K562 (cell line): ENCODE data around the gene S100A6. TPM values are rescaled to one million over a fixed set of nuclear protein-coding genes. Genes with fewer than 3 reads are reported as not detected.

ENCODE experiments used
- ATAC-seq: fragments of 200-7000 bp; cut with Tn5 transposase; 3 replicates; pipeline ENCODE4 v1.9.1; 2020; ENCODE audit warnings: moderate library complexity
- BruUV-seq: library from RNA; stranded (reverse); fragments of 400-500 nt; replicated peaks from 2 replicates; lab custom pipeline; 2021; lab: Mats Ljungman, UMichigan
- CTCF ChIA-PET: fragments of 300-600 bp; formaldehyde crosslinking; extraction: SDS; loops from one replicate; lab custom pipeline; 2021; ENCODE audit warnings: low intra/inter-chr PET ratio; lab: Yijun Ruan, JAX
- POLR2A ChIA-PET: fragments of 300-600, 350-650 bp; sonication (Branson Sonifier 250); formaldehyde crosslinking; extraction: SDS; loops from one replicate; lab custom pipeline; 2021; ENCODE audit warnings: antibody characterized with exemption, inconsistent platforms; lab: Yijun Ruan, JAX
- DNase-seq, 4 experiments: peaks; one replicate each; pipeline versions ENCODE4 v3.0.0 to v3.0.0-alpha.2; 2011 to 2018; ENCODE audit warnings: low spot score in 3 of 4, mixed read lengths in 3 of 4; ENCODE audit errors: extremely low read depth in 1 of 4
- FAIRE-seq: peaks from 2 replicates; lab custom pipeline; 2011; peaks lifted over from hg19 to GRCh38; lab: Jason Lieb, UNC
- H2AFZ ChIP-seq: 2 replicates; pipeline ENCODE4 v1.6.0; 2011; ENCODE audit warnings: low read depth, low read length, control low read depth, inconsistent platforms
- H3K27ac ChIP-seq: fragments of 200-600 bp; 3 replicates; pipeline ENCODE4 v1.8.0; 2011; ENCODE audit warnings: low read depth, mild to moderate bottlenecking, control low read depth, inconsistent platforms, low read length, moderate library complexity, mixed read lengths; ENCODE audit errors: extremely low read depth
- H3K27me3 ChIP-seq, 2 experiments: fragments of 300-600 bp in 1 of 2; 2 replicates in 1 of 2; 3 replicates in 1 of 2; pipeline versions ENCODE4 v1.6.0 to v1.8.0; 2011; ENCODE audit warnings: inconsistent platforms in 2 of 2, low read length in 2 of 2, mild to moderate bottlenecking in 1 of 2, mixed read lengths in 1 of 2, moderate library complexity in 1 of 2; ENCODE audit not compliant: control insufficient read depth in 2 of 2, insufficient read depth in 2 of 2
- H3K36me3 ChIP-seq: fragments of 300-600 bp; 3 replicates; pipeline ENCODE4 v1.8.0; 2011; ENCODE audit warnings: mild to moderate bottlenecking, low read length, inconsistent platforms; ENCODE audit not compliant: control insufficient read depth, insufficient read depth
- H3K4me1 ChIP-seq, 2 experiments: fragments of 200-600 bp in 1 of 2; replicated peaks in 1 of 2; 2 replicates in 1 of 2; 3 replicates in 1 of 2; pipeline versions ENCODE4 v1.5.1 to v1.8.0; 2011; ENCODE audit warnings: inconsistent platforms in 2 of 2, low read length in 2 of 2, mild to moderate bottlenecking in 1 of 2, mixed read lengths in 1 of 2, moderate library complexity in 1 of 2; ENCODE audit not compliant: control insufficient read depth in 2 of 2, insufficient read depth in 2 of 2
- H3K4me2 ChIP-seq: 2 replicates; pipeline ENCODE4 v1.6.1; 2011; ENCODE audit warnings: low read length, control low read depth, inconsistent platforms, mixed read lengths; ENCODE audit not compliant: insufficient read depth
- H3K4me3 ChIP-seq: fragments of 200-600 bp; sonication (generic), shearing (Covaris generic); 2 replicates; pipeline ENCODE4 v1.5.1; 2016; ENCODE audit warnings: control low read depth, inconsistent platforms
- H3K79me2 ChIP-seq: fragments of 200-600 bp; 3 replicates; pipeline ENCODE4 v1.8.0; 2011; ENCODE audit warnings: low read length, inconsistent platforms; ENCODE audit not compliant: control insufficient read depth, insufficient read depth
- H3K9ac ChIP-seq, 2 experiments: 2 replicates each; pipeline versions ENCODE4 v1.6.0 to v1.6.1; 2011; ENCODE audit warnings: low read depth in 2 of 2, low read length in 2 of 2, control low read depth in 1 of 2, inconsistent platforms in 1 of 2, mild to moderate bottlenecking in 1 of 2, mixed read lengths in 1 of 2; ENCODE audit not compliant: insufficient read depth in 1 of 2
- H3K9me1 ChIP-seq: one replicate; pipeline ENCODE4 v1.6.0; 2011; ENCODE audit warnings: inconsistent platforms, mild to moderate bottlenecking, low read length, moderate library complexity; ENCODE audit not compliant: control insufficient read depth, insufficient read depth
- H3K9me3 ChIP-seq: replicated peaks from 2 replicates; pipeline ENCODE4 v1.5.1; 2011; ENCODE audit warnings: low read depth, low read length, inconsistent platforms; ENCODE audit not compliant: control insufficient read depth, insufficient read depth
- H4K20me1 ChIP-seq: replicated peaks from 2 replicates; pipeline ENCODE4 v1.6.1; 2011; ENCODE audit warnings: low read length, inconsistent platforms, mixed read lengths; ENCODE audit not compliant: control insufficient read depth, insufficient read depth
- CHD2 ChIP-seq: IDR thresholded peaks from 2 replicates; pipeline ENCODE4 v1.6.1; 2011; ENCODE audit warnings: low read depth, low read length
- CREBBP ChIP-seq: IDR thresholded peaks from one replicate; pipeline ENCODE4 v1.6.1; 2012; ENCODE audit warnings: low read depth, mild to moderate bottlenecking, control low read depth, inconsistent platforms, low read length
- HCFC1 ChIP-seq: IDR thresholded peaks from 2 replicates; pipeline ENCODE4 v1.6.1; 2012; ENCODE audit warnings: low read depth, low read length, improper control_type of control experiment
- NUFIP1 ChIP-seq: fragments of 450-650 bp; IDR thresholded peaks from 2 replicates; pipeline ENCODE4 v1.6.1; 2018; ENCODE audit not compliant: partially characterized antibody
- PREB ChIP-seq: sonication (generic); formaldehyde crosslinking; IDR thresholded peaks from 2 replicates; pipeline ENCODE4 v1.8.1; 2023; ENCODE audit warnings: mild to moderate bottlenecking, missing genetic modification reagents
- ZNF124 ChIP-seq: sonication (generic); formaldehyde crosslinking; IDR thresholded peaks from 2 replicates; pipeline ENCODE4 v1.8.1; 2022; ENCODE audit warnings: missing genetic modification reagents
- ZNF398 ChIP-seq: fragments of 250-450 bp; sonication (Bioruptor Pico); IDR thresholded peaks from 2 replicates; pipeline ENCODE4 v1.8.0; 2021; ENCODE audit warnings: moderate library complexity, mild to moderate bottlenecking, inconsistent platforms
- ZNF449 ChIP-seq: fragments of 250-450 bp; sonication (Bioruptor Pico); IDR thresholded peaks from 2 replicates; pipeline ENCODE4 v1.8.0; 2022; ENCODE audit warnings: moderate library complexity, mild to moderate bottlenecking, inconsistent platforms
- WGBS: fragments of 100-300 bp; shearing (Covaris generic); methylation state at CpG from one replicate; pipeline ENCODE4 v1.1.6; 2016; ENCODE audit warnings: low coverage, mixed read lengths; ENCODE audit not compliant: insufficient coverage; ENCODE audit errors: missing lambda C conversion rate; 5-methylcytosine and 5-hydroxymethylcytosine counted together
- in situ Hi-C: fragments of 300-500 bp; cut with MboI; formaldehyde crosslinking; loops from 4 replicates; pipeline ENCODE4 v1.15.0; 2018; ENCODE audit warnings: inconsistent platforms, mixed read lengths
- intact Hi-C: fragments of 100-400 bp; cut with micrococcal nuclease; formaldehyde crosslinking; loops from 2 replicates; pipeline ENCODE4 v1.14.2; 2022
- polyA plus RNA-seq, 8 experiments: library from polyadenylated mRNA; depleted of rRNA in 4 of 8; stranded (reverse) in 5 of 8; unstranded in 3 of 8; fragments of >200 nt; fragmentation: Nextera tagmentation in 2 of 8; fragmentation: Illumina TruSeq in 1 of 8; extraction: Ambion mirVana in 2 of 8; extraction: Trizol in 1 of 8; gene quantifications; 2 replicates each; pipeline versions ENCODE4 v1.2.1 to v1.2.3, GENCODE V29; 2011 to 2014; ENCODE audit warnings: inconsistent platforms in 1 of 8, missing spikeins in 1 of 8
- total RNA-seq, 7 experiments: library from RNA; depleted of rRNA in 6 of 7; stranded (reverse); fragments of >200 nt in 6 of 7; fragmentation: Illumina TruSeq in 2 of 7; extraction: Trizol in 2 of 7; gene quantifications; 2 replicates each; pipeline versions ENCODE4 v1.2.1 to v1.2.3, GENCODE V29; 2011 to 2021; ENCODE audit warnings: low replicate concordance in 1 of 7
- TF ChIP-seq, protein P1 (sequence below): sonication (generic); formaldehyde crosslinking; IDR thresholded peaks from 2 replicates; pipeline ENCODE4 v1.9.0; 2022; ENCODE audit warnings: mild to moderate bottlenecking, missing genetic modification reagents

The S100A6 gene
- total and polyA plus RNA-seq, 9 of the 15 experiments (the other 6 are each of a cell fraction or from before 2014, with no cell fraction given): 9.8 to 66.5 (median 23.2) TPM

DNA sequence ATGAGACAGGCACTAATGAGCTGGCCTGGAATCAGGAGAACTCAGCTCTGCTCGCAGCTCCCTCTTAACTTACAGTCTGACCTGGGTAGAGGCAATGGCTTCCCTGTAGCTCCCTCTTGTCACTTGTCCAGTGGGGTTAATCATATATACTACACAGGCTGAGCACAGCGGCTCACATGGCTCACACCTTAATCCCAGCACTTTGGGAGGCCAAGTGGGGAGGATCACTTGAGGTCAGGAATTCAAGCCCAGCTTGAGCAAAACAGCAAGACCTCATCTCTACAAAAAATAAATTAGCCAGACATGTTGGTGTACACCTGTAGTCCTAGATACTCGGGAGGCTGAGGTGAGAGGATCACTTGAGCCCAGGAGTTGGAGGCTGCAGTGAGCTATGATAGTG lies 4.2 kb downstream of the S100A6 start:
- no peak for DNase-seq
- ATAC-seq: no peak
- H3K27me3 ChIP-seq: no peaks in the 10 kb centered on the region
- CTCF ChIA-PET: no interaction called here
- in situ Hi-C loops (loop anchor here (5.0 kb wide), 1 partner anchor 36 kb away; the partner anchor contains the start of gene S100A2), intact Hi-C loops (loop anchor here (1.0 to 5.0 kb wide), 2 partner anchors 37 to 101 kb away; partner anchors contain the start of gene CHTOP)
- TF ChIP-seq NUFIP1 (no peak), ZNF449 (CRISPR knock-in tag) (no peak), HCFC1 (no peak), CREBBP (no peak), PREB (CRISPR knock-in tag) (no peak), ZNF398 (CRISPR knock-in tag) (no peak), ZNF124 (CRISPR knock-in tag) (no peak), CHD2 (no peak)
- TF ChIP-seq, protein P1, sequence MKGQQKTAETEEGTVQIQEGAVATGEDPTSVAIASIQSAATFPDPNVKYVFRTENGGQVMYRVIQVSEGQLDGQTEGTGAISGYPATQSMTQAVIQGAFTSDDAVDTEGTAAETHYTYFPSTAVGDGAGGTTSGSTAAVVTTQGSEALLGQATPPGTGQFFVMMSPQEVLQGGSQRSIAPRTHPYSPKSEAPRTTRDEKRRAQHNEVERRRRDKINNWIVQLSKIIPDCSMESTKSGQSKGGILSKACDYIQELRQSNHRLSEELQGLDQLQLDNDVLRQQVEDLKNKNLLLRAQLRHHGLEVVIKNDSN (CRISPR knock-in tag): no peak
- H3K4me1 ChIP-seq: peaks cover 38 to 41% of the 10 kb centered on the region in 2 experiments
- H3K9ac ChIP-seq: no peak overlapping the region
- H3K4me3 ChIP-seq: no peak overlapping the region
- no peaks in the 10 kb centered on the region for H4K20me1 ChIP-seq
- H2AFZ ChIP-seq: 0 out of 2 replicates have a peak overlapping the region, but pooled peaks have one; percentile 54
- no TSS peak for BruUV-seq
- no peaks in the 10 kb centered on the region; the same call in 2 of the 3 replicates for H3K79me2 ChIP-seq
- H3K4me2 ChIP-seq: no peak overlapping the region
- H3K9me1 ChIP-seq: no peaks in the 10 kb centered on the region
- POLR2A ChIA-PET: interaction anchor here (0.8 to 1.4 kb wide), 3 partner anchors 9 to 13 kb away, joined by 3 to 7 read pairs (median 5); partner anchors contain the start of gene S100A5
- FAIRE-seq: no peak
- 64% methylated on average over 3 of the region's 3 CpGs for WGBS
- H3K36me3 ChIP-seq: no peaks in the 10 kb centered on the region
- no peak overlapping the region for H3K27ac ChIP-seq
- no peaks in the 10 kb centered on the region for H3K9me3 ChIP-seq
